ENCODE data around the gene ZRANB1. TPM values are rescaled to one million over a fixed set of nuclear protein-coding genes. Genes with fewer than 3 reads are reported as not detected.

ZRANB1 gene
- total and polyA plus RNA-seq, 8 donors, result 4.3 to 12.2 (median 7.7) TPM

GRCh38 chr10:125014086-125014830 lies 72.3 kb downstream of the ZRANB1 start:
- H3K36me3 ChIP-seq, result no peaks in the 10 kb centered on the region
- intact Hi-C loops (cut with DNase I), result no loop called here
- H3K4me1 ChIP-seq, result peaks cover 0 to 6% (median 3%) of the 10 kb centered on the region in 3 donors
- no peaks in the 10 kb centered on the region for H3K9me3 ChIP-seq
- no peak for TF ChIP-seq CTCF (IDR thresholded peaks at IDR 0.05)
- no peaks in the 10 kb centered on the region for H3K27me3 ChIP-seq
- DNase-seq, result peak in 3 of 6 donors; percentile 51 to 76 (median 71)
- peak in 2 of 4 donors; percentile 37 to 46 for ATAC-seq
- WGBS, 2 donors, result 59 to 61% methylated on average over 20 of the region's 20 CpGs
- no peak overlapping the region for H3K4me3 ChIP-seq
- FAIRE-seq, result no peak
- no peak overlapping the region for H3K27ac ChIP-seq

GRCh38 chr10:125014836-125015355 lies 73.0 kb downstream of the ZRANB1 start:
- no peak for FAIRE-seq

GRCh38 chr10:125015356-125015944 lies 73.5 kb downstream of the ZRANB1 start:
- Histone ChIP-seq H3K36me3 (no peaks in the 10 kb centered on the region), H3K4me3 (no peak overlapping the region), H3K27ac (peak overlapping the region in 1 of 4 donors; percentile 17), H3K9me3 (no peaks in the 10 kb centered on the region), H3K4me1 (peaks cover 0 to 6% (median 0%) of the 10 kb centered on the region in 3 donors), H3K27me3 (no peaks in the 10 kb centered on the region)
- DNase-seq (peak in 2 of 6 donors; percentile 25 to 50), FAIRE-seq (no peak), ATAC-seq (peak in 3 of 4 donors; percentile 11 to 24 (median 17))
- WGBS, 2 donors, result 78 to 79% methylated on average over 23 of the region's 23 CpGs
- no peak for TF ChIP-seq CTCF (IDR thresholded peaks at IDR 0.05)
- intact Hi-C loops (cut with DNase I), result no loop called here

More at GRCh38 chr10:125014836-125015355, 73.0 kb downstream of the ZRANB1 start:
- intact Hi-C loops (cut with DNase I), result no loop called here
- H3K36me3 ChIP-seq, result no peaks in the 10 kb centered on the region
- WGBS, 2 donors, result 90 to 91% methylated on average over 19 of the region's 19 CpGs
- no peak overlapping the region for H3K27ac ChIP-seq
- no peaks in the 10 kb centered on the region for H3K9me3 ChIP-seq
- DNase-seq, result peak in 1 of 6 donors; percentile 22
- H3K27me3 ChIP-seq, result no peaks in the 10 kb centered on the region
- TF ChIP-seq CTCF (IDR thresholded peaks at IDR 0.05), result no peak
- no peak for ATAC-seq
- no peak overlapping the region for H3K4me3 ChIP-seq
- peaks cover 0 to 6% (median 0%) of the 10 kb centered on the region in 3 donors for H3K4me1 ChIP-seq

- no peaks in the 10 kb centered on the region for H3K9me3 ChIP-seq
- H3K27ac ChIP-seq, result peak overlapping the region in 1 of 4 donors; percentile 17
- H3K27me3 ChIP-seq, result no peaks in the 10 kb centered on the region
- no peak overlapping the region for H3K4me3 ChIP-seq
- WGBS, 2 donors, result 78 to 91% methylated on average over 10 of the region's 10 CpGs
- no peak for TF ChIP-seq CTCF (IDR thresholded peaks at IDR 0.05)
- DNase-seq, result peak in 2 of 6 donors; percentile 29 to 55
- H3K36me3 ChIP-seq, result no peaks in the 10 kb centered on the region
- no peak for FAIRE-seq
- H3K4me1 ChIP-seq, result peaks cover 0 to 6% (median 0%) of the 10 kb centered on the region in 3 donors
- intact Hi-C loops (cut with DNase I), result no loop called here
- no peak for ATAC-seq
Measured at GRCh38 chr10:125016123-125016522, 74.2 kb downstream of the ZRANB1 start.

All from pancreas (tissue), 10 donors.